IgD-negative memory B cell (primary cell): ENCODE results near the gene CACNG4. TPM values are rescaled to one million over a fixed set of nuclear protein-coding genes. Genes with fewer than 3 reads are reported as not detected.
A peak's percentile ranks its signal among the peaks of the same experiment; 100 is the strongest.

Experiments used
- H3K27ac Mint-ChIP-seq, 3 donors: one replicate each; pipeline ENCODE4 v1.8.0; 2020 to 2022; ENCODE audit warnings: mild to moderate bottlenecking in 3 of 3, mixed read lengths in 3 of 3, moderate library complexity in 1 of 3
- H3K27me3 Mint-ChIP-seq: one replicate; pipeline ENCODE4 v1.8.0; 2021; ENCODE audit warnings: mixed read lengths
- H3K36me3 Mint-ChIP-seq: one replicate; pipeline ENCODE4 v1.8.0; 2020; ENCODE audit warnings: mild to moderate bottlenecking, mixed read lengths
- H3K4me1 Mint-ChIP-seq, 3 donors: one replicate each; pipeline ENCODE4 v1.8.0; 2020 to 2022; ENCODE audit warnings: mixed read lengths in 3 of 3, mild to moderate bottlenecking in 1 of 3
- H3K4me3 Mint-ChIP-seq, 4 donors: one replicate each; pipeline ENCODE4 v1.8.0; 2020 to 2022; ENCODE audit warnings: mild to moderate bottlenecking in 4 of 4, mixed read lengths in 4 of 4, moderate library complexity in 3 of 4
- H3K9me3 Mint-ChIP-seq, 3 donors: one replicate each; pipeline ENCODE4 v1.8.0; 2020 to 2021; ENCODE audit warnings: mixed read lengths in 3 of 3, mild to moderate bottlenecking in 1 of 3
- polyA plus RNA-seq: library from polyadenylated mRNA; unstranded; fragments of 300-500 nt; fragmentation: Illumina TruSeq; gene quantifications from one replicate; pipeline ENCODE4 v1.2.3, GENCODE V29; 2021

The CACNG4 gene
- polyA plus RNA-seq, 1 donor from 2014 or later: not detected

DNA sequence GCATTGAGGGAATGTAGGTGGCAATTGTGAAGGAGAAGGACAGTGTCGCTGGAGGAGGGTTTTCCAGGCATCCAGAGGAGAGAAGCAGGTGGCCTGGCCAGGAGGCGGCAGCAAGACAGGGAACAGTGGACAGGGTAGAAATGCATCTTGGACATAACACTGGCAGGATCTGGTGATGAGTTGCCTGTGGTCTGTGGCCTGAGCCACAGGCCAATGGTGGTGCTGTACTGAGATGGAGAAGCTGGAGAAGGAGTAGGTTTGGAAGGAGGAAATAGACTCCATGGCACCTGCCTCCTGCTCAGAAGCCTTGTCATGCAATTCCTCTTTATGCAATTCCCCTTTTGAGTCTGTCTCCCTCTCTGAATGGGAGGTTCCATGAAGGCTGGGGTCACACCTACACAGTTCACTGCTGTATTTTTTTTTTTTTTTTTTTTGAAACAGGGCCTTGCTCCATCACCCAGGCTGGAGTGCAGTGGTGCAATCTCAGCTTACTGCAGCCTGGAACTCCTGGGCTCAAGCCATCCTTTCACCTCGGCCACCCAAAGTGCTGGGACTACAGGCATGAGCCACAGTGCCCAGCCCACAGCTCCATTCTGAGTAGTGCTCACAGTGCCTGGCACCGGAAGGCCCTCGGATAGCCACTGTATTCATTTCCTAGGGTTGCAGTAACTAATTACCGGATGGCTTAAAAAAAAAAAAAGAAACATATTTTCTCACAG is 13.5 kb upstream of the CACNG4 start:
- Mint-ChIP-seq H3K4me3 (no peak overlapping the region), H3K9me3 (peaks cover 0 to 3% (median 0%) of the 10 kb centered on the region in 3 donors), H3K36me3 (no peaks in the 10 kb centered on the region), H3K27ac (no peak overlapping the region), H3K27me3 (peaks cover 7% of the 10 kb centered on the region), H3K4me1 (no peaks in the 10 kb centered on the region)

DNA sequence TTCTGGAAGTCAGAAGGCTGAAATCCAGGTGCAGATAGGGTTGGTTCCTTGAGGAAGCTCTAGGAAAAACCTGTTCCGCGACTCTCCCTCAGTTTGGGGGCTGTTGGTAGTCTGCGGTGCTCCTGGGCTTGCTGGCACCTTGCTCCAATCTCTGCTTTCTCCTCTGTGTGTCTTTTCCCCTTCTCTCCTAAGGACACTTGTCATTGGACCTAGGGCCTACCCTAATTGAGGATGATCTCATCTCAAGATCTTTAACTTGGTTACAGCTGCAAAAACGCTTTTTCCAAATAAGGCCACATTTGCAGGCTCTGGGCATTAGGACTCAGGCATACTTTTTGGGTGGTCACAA is 12.9 kb upstream of the CACNG4 start:
- Mint-ChIP-seq H3K27me3 (peaks cover 3% of the 10 kb centered on the region), H3K9me3 (peaks cover 0 to 3% (median 0%) of the 10 kb centered on the region in 3 donors)

DNA sequence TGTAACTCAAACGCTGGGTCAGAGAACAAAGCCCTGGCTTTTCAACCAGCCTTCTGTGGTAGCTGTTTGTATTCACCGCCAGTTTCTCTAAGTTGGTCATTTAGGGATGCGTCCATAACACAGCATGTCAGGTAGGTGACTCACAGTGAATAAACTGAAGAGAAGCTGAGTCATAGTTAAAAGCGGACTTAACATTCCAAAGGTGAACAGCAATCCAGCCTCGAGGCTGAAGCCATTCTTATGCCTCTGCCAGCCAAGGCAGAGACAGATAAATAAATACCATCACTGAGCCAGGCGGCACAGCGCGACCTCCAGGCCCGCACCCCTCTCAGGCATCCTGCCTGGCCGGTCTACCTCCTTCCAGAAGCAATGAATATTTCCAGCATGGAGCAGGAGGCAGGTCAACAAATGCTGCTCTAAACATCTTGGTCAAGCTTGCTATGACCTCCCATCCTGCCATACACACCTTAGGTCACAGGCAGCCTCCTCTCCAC is 12.4 kb upstream of the CACNG4 start:
- H3K4me1 Mint-ChIP-seq: no peaks in the 10 kb centered on the region
- peaks cover 3% of the 10 kb centered on the region for H3K27me3 Mint-ChIP-seq
- H3K36me3 Mint-ChIP-seq: no peaks in the 10 kb centered on the region
- no peak overlapping the region for H3K27ac Mint-ChIP-seq
- no peak overlapping the region for H3K4me3 Mint-ChIP-seq
- H3K9me3 Mint-ChIP-seq: peaks cover 0 to 3% (median 0%) of the 10 kb centered on the region in 3 donors

More for the DNA sequence above, 12.9 kb upstream of the CACNG4 start:
- Mint-ChIP-seq H3K4me3 (no peak overlapping the region), H3K36me3 (no peaks in the 10 kb centered on the region), H3K27ac (no peak overlapping the region), H3K4me1 (no peaks in the 10 kb centered on the region)

DNA sequence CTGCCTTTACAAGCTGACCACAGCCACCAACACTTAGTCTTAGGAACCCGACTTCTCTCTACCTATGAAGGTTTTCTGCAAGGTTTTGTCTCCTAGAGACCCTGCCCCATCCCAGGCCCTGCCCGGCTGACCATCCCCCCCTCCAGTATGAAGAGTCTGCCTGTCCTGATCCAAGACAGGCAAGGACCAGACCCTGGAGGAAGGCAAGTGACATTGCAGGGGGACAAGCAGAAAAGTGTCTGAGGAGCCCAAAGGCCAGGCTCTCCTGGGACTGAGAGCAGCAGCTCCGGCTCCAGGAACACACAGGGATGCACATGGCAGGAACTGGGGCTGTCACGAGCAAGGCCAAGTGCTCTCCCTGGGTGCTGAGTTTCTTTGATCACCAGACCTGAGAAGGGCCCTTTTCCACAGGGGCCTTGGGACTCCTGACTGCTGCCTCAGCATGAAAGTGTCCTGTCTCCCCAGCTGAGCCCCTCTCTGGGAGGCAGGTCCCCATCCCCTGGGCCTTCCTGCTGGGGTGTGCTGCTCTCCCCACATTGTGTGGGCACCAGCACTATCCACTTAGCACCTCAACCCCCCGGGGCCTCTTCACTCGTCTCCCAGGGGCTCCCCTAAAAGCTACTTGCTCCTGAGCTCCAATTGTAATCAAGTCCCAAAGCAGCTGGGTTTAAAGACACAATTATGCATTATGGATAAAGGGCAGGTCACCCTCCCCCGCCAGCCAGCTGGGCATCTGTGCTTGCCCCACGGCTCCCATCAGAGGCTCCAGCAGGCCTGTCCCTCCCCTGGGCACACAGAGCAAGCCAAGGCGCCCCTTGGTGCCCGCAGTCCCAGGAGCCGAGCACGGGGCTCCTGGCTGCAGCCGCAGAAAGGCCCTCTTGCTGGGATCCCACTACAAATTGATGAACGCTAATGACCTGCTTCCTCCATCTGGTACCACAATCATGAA is 11.6 kb upstream of the CACNG4 start:
- peaks cover 0 to 3% (median 0%) of the 10 kb centered on the region in 3 donors for H3K9me3 Mint-ChIP-seq
- peak overlapping the region in 1 of 3 donors; percentile 20 for H3K27ac Mint-ChIP-seq
- peaks cover 3% of the 10 kb centered on the region for H3K27me3 Mint-ChIP-seq
- no peaks in the 10 kb centered on the region for H3K4me1 Mint-ChIP-seq
- no peak overlapping the region for H3K4me3 Mint-ChIP-seq
- H3K36me3 Mint-ChIP-seq: no peaks in the 10 kb centered on the region

DNA sequence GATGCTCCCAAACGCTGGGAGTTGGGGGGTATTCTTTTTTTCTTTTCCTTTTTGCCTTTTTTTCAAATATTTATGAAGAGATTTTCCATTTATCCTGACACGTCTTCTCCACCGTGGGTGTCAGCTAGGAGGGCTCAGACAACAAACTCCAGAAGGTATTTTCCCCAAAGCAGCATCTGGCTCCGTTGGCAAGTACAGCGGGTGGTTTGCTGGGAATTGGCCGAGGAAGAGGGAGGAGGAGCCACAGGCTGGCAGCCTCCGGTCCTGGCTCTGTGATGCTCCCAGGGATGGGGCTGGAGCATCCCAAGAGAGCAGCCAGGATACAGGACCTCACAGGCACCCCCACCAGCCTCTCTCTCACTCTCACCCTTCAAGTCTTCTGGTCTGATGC is 10.9 kb upstream of the CACNG4 start:
- peak overlapping the region in 1 of 3 donors; percentile 20 for H3K27ac Mint-ChIP-seq
- H3K9me3 Mint-ChIP-seq: peaks cover 0 to 3% (median 0%) of the 10 kb centered on the region in 3 donors
- H3K4me1 Mint-ChIP-seq: no peaks in the 10 kb centered on the region
- H3K27me3 Mint-ChIP-seq: peaks cover 2% of the 10 kb centered on the region
- no peaks in the 10 kb centered on the region for H3K36me3 Mint-ChIP-seq
- no peak overlapping the region for H3K4me3 Mint-ChIP-seq

DNA sequence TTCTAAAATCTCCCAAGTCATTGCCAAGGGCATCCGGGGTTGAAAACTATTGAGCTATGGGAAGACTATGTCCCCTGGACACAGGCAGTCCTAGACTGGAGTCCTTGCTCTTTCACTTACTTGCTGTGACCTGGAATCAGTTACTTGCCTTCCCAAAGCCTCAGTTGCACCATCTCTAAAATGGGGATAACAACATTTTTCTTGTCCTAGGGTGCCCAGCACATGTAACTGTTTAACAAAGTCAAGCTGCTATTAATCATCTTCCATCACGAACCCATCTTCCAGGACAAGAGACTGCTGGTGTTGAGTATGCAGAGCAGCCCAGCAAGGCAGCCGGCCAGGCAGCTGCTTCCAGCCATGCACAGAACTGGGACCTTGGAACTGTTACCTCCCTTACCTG is 9.9 kb upstream of the CACNG4 start:
- Mint-ChIP-seq H3K36me3 (no peaks in the 10 kb centered on the region), H3K4me3 (no peak overlapping the region), H3K27ac (no peak overlapping the region), H3K27me3 (no peaks in the 10 kb centered on the region), H3K9me3 (peaks cover 0 to 3% (median 0%) of the 10 kb centered on the region in 3 donors), H3K4me1 (no peaks in the 10 kb centered on the region)

DNA sequence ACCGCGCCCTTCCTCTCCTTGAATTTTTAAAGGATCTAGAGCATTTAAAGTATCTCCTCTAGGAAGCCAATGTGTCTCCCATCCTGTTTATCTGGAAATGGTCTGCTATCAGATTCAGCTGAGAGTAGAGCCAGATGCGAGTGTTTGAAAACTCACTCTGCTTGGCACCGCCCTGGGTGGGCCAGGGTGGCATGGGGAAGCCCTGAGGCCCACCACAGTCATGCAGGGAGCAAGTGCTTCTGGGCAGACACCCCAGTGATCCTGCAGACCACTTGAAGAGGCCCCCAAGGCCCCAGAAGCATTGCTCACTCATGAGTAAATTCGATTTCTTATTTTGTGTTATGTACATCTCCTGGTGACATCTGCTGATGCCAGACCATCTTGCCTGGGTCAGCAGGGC is 8.7 kb upstream of the CACNG4 start:
- H3K4me1 Mint-ChIP-seq: no peaks in the 10 kb centered on the region
- no peak overlapping the region for H3K4me3 Mint-ChIP-seq

DNA sequence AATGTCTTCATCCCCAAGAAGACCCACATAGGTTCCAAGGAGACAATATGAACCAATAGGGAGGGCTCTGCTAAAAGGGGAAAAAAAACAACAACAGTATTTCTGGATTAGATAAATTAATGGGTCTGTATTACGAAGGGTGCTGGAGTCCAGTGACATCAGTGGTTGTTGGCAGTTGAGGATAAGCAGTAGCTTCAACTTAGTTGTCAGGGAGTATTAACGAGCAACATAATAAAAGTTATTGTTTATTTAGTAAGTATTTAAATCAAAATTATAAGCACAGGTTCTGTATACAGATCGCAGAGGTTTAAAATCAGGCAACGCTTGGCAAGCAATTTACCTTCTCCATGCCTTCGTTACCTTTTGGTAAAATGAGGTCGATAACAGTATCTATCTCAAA is 7.6 kb upstream of the CACNG4 start:
- Mint-ChIP-seq H3K27me3 (peaks cover 2% of the 10 kb centered on the region), H3K4me3 (no peak overlapping the region), H3K36me3 (no peaks in the 10 kb centered on the region), H3K9me3 (peaks cover 0 to 3% (median 0%) of the 10 kb centered on the region in 3 donors), H3K4me1 (no peaks in the 10 kb centered on the region), H3K27ac (no peak overlapping the region)

More for the DNA sequence above, 8.7 kb upstream of the CACNG4 start:
- Mint-ChIP-seq H3K27ac (no peak overlapping the region), H3K27me3 (no peaks in the 10 kb centered on the region), H3K36me3 (no peaks in the 10 kb centered on the region), H3K9me3 (peaks cover 0 to 3% (median 0%) of the 10 kb centered on the region in 3 donors)

DNA sequence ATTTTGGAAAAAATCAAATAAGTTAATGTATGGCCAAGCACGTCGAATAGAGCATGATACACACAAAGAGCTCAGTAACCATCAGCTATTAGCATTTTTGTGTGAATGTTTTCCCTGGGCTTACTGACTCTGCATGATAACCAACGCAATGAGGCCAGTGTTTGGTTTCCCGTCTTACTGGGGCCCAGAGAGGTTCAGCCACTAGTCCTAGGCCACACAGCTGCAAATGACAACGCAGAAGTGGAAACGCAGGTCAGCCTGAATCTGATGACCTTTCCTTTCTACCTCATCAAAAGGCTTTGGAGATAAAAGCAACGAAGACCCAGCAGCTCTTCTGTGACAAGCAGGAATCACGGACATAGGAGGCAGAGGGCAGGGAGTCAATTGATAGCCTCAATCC is 7.2 kb upstream of the CACNG4 start:
- Mint-ChIP-seq H3K27ac (no peak overlapping the region), H3K4me3 (no peak overlapping the region), H3K4me1 (no peaks in the 10 kb centered on the region), H3K9me3 (peaks cover 0 to 3% (median 0%) of the 10 kb centered on the region in 3 donors), H3K27me3 (peaks cover 6% of the 10 kb centered on the region), H3K36me3 (no peaks in the 10 kb centered on the region)

DNA sequence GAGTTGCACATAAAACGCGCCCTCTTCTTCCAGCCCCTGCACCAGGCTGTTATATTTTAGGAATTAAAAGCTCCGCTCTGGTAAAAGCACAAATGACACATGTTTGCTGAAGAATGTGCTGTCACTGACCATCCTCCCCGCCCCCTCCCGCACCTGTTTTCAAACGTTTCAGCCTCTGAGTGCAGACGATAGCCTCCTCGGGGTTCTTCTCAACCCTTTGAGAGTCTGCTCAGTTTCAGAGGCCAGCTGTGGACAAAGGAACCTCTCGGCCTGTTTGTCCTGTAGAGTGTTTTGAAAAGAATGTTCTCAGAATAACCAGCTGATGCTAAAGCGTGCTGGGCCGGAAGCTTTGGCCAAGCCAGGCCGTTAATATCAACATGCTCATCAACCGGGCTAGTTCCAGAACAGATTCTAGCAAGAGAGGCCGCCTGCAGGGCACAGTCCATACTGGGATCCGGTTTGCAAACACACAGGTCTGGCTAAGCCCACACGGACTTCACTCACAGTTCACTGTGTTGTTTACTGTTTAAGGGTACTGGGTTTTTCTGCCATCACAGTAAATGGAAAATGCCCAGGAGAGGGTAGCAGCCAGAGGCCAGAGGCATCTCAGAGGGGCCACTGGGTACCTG is 6.4 kb upstream of the CACNG4 start:
- Mint-ChIP-seq H3K9me3 (peaks cover 0 to 5% (median 0%) of the 10 kb centered on the region in 3 donors), H3K4me1 (peaks cover 0 to 2% (median 0%) of the 10 kb centered on the region in 3 donors), H3K36me3 (no peaks in the 10 kb centered on the region), H3K27me3 (peaks cover 11% of the 10 kb centered on the region), H3K27ac (no peak overlapping the region), H3K4me3 (no peak overlapping the region)

DNA sequence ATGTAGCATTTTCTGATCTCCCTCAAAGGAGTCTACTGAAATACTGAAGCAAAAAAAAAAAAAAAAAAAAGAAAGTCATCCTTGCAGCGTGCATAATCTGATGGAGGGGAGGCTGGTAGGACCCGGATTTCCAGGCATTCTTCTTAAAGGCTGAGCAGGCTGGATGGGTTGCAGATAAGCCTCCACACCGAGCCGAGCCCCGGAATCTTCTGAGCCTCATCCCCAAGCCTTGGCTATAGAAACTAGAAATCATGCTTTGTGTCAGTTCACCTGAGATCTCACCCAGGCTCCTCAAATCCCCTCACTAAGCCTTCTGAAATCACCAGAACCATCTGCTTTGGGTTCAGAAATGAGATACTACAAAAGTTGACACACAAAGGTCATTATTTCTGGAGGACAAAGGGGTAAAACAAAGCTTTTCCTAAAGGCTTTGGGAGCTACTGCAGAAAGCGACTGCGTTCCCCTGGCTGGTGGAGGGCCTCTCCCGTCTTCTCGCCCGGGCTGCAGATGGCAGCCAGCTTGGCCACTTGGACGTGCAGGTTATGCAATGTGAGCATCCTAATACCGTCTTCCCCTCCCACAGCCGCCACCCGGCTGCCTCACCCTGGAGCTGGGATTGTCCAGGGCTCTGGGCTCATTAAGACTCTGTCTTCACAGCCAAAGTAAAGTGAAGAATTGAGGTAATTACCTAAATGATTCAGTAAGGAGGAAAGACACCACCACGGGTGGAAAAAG is 4.7 kb upstream of the CACNG4 start:
- Mint-ChIP-seq H3K36me3 (no peaks in the 10 kb centered on the region), H3K4me1 (peaks cover 0 to 5% (median 0%) of the 10 kb centered on the region in 3 donors), H3K27ac (no peak overlapping the region), H3K4me3 (no peak overlapping the region), H3K27me3 (peaks cover 22% of the 10 kb centered on the region), H3K9me3 (peaks cover 0 to 5% (median 0%) of the 10 kb centered on the region in 3 donors)

DNA sequence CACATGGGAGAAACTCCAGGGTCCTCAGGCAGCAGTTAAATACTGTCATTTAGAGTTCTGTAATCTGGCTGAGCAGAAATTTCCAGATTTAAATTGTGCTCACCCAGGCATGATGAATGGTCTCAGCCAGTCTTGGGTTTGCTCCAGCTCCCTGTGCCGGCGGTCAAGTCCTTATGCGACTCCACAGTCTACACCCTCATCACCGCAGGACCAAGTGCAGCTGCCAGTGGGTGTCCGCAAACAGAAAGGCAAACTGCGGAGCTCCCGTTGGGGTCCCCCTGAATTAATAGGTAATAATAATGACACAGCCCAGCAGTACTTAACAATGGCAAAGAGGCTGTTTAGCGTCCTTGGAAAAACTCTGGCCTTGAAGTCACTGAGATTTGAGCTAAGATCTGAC is 3.9 kb upstream of the CACNG4 start:
- H3K9me3 Mint-ChIP-seq: peaks cover 0 to 4% (median 0%) of the 10 kb centered on the region in 3 donors
- H3K36me3 Mint-ChIP-seq: no peaks in the 10 kb centered on the region
- peaks cover 22% of the 10 kb centered on the region for H3K27me3 Mint-ChIP-seq
- peaks cover 0 to 5% (median 0%) of the 10 kb centered on the region in 3 donors for H3K4me1 Mint-ChIP-seq
- H3K27ac Mint-ChIP-seq: no peak overlapping the region
- H3K4me3 Mint-ChIP-seq: no peak overlapping the region

DNA sequence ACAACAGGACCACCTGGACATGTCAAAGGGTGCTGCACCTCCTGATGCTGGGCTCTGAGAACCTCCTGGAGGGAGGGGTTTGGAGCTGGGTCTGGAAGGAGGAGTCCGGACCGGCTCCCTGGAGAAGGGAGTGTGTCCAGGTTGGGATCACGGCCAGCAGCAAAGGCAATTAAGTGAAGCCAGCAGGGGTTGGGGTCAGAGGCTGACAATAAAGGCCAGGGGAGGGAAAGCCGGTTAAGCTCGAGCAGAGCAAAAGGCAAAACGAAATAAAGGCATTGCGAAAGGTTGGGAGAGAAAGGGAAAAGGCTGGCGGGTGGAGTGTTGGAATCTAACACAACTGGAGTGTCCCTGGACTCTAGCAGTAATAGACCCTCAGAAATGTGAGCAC is 992 bp upstream of the CACNG4 start:
- H3K27me3 Mint-ChIP-seq: peaks cover 43% of the 10 kb centered on the region
- H3K4me1 Mint-ChIP-seq: peaks cover 2 to 5% (median 4%) of the 10 kb centered on the region in 3 donors
- no peak overlapping the region for H3K4me3 Mint-ChIP-seq
- no peaks in the 10 kb centered on the region for H3K36me3 Mint-ChIP-seq
- H3K9me3 Mint-ChIP-seq: peaks cover 0 to 2% (median 0%) of the 10 kb centered on the region in 3 donors
- H3K27ac Mint-ChIP-seq: no peak overlapping the region
